ENCODE measurements around the gene SIGLEC7.

DNA sequence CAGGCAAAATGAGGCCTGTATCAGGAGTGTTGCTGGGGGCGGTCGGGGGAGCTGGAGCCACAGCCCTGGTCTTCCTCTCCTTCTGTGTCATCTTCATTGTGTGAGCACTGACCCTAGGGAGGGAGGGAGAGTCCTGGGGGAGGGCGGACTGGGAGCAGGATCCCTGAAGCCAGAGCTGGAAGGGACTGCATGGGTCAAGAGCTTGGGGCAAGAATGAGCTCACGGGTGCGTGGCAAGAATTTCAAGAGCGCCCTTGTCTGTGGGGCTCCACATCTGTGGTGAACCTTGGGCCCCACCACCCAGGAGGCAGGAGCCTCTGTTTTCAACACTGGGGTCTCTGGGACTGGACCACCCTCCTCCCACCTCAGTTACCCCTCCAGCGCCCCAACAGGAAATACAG, 4.7 kb downstream of the SIGLEC7 start:
- TF ChIP-seq CTCF (IDR thresholded peaks at IDR 0.05) (no peak), POLR2A (IDR thresholded peaks at IDR 0.05) (no peak)

Measured in thyroid gland (tissue), 4 donors.